Measurements from ENCODE around the gene LILRB5.
"Not testable (repeated sequence)": the region's sequence is repeated elsewhere in the genome, so short reads cannot be mapped to it uniquely, and the experiment has no call there.

Gene LILRB5

GRCh38 chr19:54240372-54241336, 16.4 kb downstream of the LILRB5 start:
- not testable (repeated sequence) for DNase-seq

GRCh38 chr19:54239491-54240371, 17.3 kb downstream of the LILRB5 start:
- DNase-seq, result not testable (repeated sequence)

GRCh38 chr19:54233941-54234340, 23.1 kb downstream of the LILRB5 start:
- DNase-seq, result no peak

DNA sequence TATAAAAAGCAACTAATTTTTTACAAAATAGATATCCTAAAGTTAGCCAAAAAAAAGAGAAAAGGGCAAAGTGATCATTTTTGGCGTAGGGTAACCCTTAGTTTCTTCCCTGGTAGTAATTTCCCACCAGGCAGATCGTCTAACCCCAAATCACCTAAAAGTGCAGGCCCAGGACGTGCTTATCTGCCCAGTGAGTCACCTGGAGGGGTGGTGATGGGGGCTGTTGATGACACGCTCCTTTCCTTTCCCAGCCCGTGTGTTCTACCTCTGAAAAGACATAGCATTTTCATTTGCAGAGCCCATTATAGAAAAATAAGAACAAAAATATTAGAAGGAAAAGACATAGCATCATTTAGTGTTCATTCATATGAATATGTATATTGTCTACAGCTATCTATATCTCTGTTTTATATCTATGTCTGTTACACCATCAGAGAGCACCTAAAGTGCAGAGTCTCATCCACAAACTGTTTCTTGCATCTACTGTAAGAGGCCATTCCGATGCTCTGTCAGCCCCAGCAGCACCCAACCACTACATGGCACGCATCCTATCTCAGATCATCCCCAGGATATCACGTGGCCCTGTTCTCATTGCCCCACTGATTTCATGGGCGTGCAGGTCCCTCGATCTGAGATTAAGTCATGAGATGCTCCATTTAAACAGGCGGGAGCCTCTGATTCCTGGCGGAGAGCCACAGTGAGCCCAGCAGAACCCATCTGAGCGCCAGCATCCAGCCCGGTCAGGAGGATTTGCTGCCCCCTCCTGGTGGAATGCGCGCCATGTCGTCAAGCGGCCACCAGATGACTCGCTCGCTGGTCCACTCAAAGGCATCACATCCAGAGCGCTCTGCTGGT, 25.8 kb downstream of the LILRB5 start:
- DNase-seq, result peak; percentile 20

- DNase-seq, result no peak
Measured at GRCh38 chr19:54230031-54230430, 27.0 kb downstream of the LILRB5 start.

DNA sequence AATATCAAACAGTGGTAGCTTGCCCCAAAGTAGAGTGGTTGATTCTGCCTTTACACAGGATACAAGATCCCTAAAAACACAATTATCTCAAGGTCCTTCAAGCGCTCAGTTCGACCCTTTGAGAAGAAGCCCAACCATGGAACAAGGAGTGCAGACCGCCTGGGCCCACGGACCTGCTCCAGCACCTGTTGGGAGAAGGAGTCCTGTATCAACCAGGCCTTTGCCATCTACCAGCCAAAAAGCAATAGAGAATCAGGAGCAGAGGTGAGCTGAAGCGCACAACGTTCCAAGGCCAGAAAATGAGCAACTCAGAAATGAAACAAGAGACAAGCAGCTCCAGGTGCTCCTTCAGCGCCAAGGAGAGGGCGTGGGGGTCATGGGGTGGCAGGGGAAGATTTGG, 27.9 kb downstream of the LILRB5 start:
- DNase-seq, result no peak

DNA sequence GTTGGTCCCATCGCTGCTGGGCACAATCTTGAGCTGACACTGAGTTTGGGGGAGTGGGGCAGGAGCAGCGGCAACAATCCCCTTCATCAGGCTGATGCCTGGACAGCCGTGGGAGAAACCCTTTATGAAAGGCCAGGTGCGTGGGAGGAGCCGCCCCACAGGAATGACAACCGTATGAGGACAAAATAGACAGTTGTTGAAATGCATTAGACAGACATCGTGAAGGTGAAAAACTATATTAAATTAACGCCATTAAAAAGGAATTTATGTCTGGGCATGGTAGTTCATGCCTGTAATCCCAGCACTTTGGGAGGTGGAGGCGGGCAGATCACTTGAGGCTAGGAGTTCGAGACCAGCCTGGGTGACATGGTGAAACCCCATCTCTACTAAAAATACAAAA, 32.5 kb downstream of the LILRB5 start:
- not testable (repeated sequence) for DNase-seq

DNA sequence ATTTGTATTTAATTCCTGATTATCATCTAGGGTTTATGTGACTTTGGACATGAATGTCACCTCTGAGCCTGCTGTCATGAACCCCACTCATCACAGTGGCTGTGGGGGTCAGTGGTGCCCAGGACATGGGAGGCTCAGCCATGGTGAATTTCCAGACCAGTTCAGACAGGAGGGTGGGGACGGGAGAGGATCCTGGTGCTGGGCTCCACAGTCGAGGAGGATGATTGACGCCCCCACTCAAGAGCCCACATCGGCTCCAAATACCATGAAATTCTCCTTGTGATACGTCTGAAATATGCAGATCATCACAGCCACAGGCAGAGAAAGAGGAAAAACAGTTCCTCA, 33.2 kb downstream of the LILRB5 start:
- DNase-seq, result not testable (repeated sequence)

GRCh38 chr19:54223277-54223936, 33.7 kb downstream of the LILRB5 start:
- not testable (repeated sequence) for DNase-seq

GRCh38 chr19:54222474-54223276, 34.4 kb downstream of the LILRB5 start, which contains the start of gene LILRB3:
TSS of gene LILRB3 (minus strand) at chr19:54223007. CDS start at chr19:54222976, 31 bp downstream.
- not testable (repeated sequence) for DNase-seq

DNA sequence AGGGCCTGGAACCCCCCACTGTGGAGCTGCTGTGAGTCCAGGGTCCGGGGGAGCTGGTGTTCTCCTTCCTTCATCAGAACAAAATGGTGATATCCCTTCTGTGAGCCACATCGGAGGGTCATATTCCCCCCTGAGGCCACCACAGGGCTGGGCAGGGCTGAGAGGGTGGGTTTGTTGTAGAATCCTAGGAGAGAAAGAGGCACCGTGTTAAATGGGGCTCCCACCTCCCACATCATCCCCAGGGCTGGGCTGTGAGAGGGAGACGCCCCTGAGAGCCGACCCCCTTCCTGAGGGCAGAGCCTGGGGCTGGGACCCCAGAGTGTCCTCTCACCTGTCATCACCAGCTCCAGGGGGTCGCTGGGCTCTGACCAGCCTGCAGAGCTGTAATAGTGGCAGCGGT, 35.1 kb downstream of the LILRB5 start:
- DNase-seq, result not testable (repeated sequence)

- not testable (repeated sequence) for DNase-seq
Measured at GRCh38 chr19:54219702-54220101, 37.4 kb downstream of the LILRB5 start.

GRCh38 chr19:54218960-54219661, 38.0 kb downstream of the LILRB5 start:
- no peak for DNase-seq

DNA sequence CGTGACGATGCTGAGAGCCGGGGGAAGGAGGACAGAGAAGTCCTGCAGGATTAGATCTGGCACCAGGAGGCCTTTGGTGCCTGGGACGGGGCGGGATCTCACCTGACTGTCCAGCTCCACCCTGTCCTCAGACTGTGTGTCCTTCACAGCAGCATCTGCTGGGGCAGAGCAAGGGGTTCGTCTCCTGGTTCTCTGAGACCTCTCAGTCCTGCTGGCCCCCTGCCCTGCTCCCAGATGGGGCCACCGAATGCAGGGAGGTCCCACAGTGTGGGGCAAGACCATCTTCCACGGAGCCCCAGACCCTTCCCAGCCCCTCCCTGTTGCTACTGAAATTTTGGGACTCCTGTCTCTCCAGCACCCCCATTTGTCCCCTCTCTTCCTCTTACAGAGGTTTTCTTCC, 38.8 kb downstream of the LILRB5 start:
- no peak for DNase-seq

DNA sequence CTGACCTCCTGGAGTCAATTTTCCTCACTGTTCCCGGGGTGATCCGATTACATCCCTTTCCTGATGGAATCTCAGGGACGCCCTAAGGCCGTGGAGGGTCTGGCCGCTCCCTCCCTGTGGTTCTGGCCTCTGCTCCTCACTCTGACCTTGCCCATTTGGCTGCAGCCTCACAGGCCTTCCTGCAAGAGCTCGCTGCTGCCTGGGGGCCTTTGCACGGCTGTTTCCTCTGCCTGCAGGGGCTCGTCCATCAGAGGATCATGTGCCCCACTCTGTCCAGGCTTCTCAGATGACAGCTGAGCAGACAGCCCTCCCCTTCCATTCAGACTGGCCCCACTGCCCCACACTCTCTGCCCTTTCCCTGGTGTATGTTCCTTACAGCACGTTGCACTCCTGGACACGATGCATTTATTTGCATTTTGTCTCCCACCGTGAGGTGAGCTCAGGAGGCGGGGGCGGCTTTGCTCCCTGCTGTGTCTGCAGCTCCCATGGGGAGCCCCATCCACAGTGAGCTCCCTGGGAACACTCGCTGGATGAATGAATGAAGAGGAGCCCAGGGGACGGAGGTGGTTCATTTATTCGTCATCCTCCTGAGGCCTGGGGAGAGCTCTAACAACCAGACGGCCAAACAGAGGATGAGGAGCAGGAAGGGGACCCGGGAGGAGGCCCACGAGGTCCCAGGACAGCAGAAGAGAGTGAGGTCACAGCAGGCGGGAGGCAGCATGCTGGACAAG, 39.4 kb downstream of the LILRB5 start:
- DNase-seq, result not testable (repeated sequence)

GRCh38 chr19:54216869-54217268, 40.2 kb downstream of the LILRB5 start:
- no peak for DNase-seq

- DNase-seq, result not testable (repeated sequence)
Measured at GRCh38 chr19:54214734-54215133, 42.3 kb downstream of the LILRB5 start.

DNA sequence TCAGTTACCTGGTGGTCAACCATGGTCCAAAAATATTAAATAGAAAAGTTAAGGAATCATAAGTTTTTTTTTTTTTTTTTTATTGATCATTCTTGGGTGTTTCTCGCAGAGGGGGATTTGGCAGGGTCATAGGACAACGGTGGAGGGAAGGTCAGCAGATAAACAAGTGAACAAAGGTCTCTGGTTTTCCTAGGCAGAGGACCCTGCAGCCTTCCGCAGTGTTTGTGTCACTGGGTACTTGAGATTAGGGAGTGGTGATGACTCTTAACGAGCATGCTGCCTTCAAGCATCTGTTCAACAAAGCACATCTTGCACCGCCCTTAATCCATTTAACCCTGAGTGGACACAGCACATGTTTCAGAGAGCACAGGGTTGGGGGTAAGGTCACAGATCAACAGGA, 42.9 kb downstream of the LILRB5 start:
- not testable (repeated sequence) for DNase-seq

- DNase-seq, result no peak
Measured at GRCh38 chr19:54211235-54211634, 45.8 kb downstream of the LILRB5 start.

Data from NCI-H446 treated with DMSO at 0.1 percent for 48 hours (cell line).